Caco-2 (cell line): ENCODE measurements around the gene PSG6. TPM values are rescaled to one million over a fixed set of nuclear protein-coding genes. Genes with fewer than 3 reads are reported as not detected.
"Not testable (repeated sequence)": the region's sequence is repeated elsewhere in the genome, so short reads cannot be mapped to it uniquely, and the experiment has no call there.

Source experiments
- Bru-seq: library from RNA; stranded (reverse); fragments of 400-500 nt; gene quantifications from one replicate; lab custom pipeline; 2021; lab: Mats Ljungman, UMichigan
- BruChase-seq, 2 experiments: library from RNA; stranded (reverse); fragments of 400-500 nt; gene quantifications; one replicate each; lab custom pipeline; 2021; lab: Mats Ljungman, UMichigan
- BruUV-seq: library from RNA; stranded (reverse); fragments of 400-500 nt; replicated peaks from 2 replicates; lab custom pipeline; 2021; lab: Mats Ljungman, UMichigan
- CTCF ChIA-PET: fragments of 300-600 bp; sonication (Branson Sonifier 250); formaldehyde crosslinking; loops from one replicate; lab custom pipeline; 2022; ENCODE audit warnings: antibody characterized with exemption; lab: Charles Lee
- POLR2A ChIA-PET: fragments of 300-600 bp; sonication (Branson Sonifier 250); formaldehyde crosslinking; loops from one replicate; lab custom pipeline; 2022; ENCODE audit warnings: antibody characterized with exemption; lab: Charles Lee
- DNase-seq, 2 experiments: peaks; one replicate each; pipeline versions ENCODE4 v3.0.0 to v3.0.0-alpha.2; 2020 to 2022
- H3K27me3 ChIP-seq: replicated peaks from 2 replicates; pipeline ENCODE4 v1.6.0; 2011; ENCODE audit warnings: low read length; ENCODE audit not compliant: control insufficient read depth, insufficient read depth
- H3K36me3 ChIP-seq: 2 replicates; pipeline ENCODE4 v1.5.1; 2011; ENCODE audit warnings: low read length; ENCODE audit not compliant: control insufficient read depth, insufficient read depth
- H3K4me1 ChIP-seq: fragments of 250-450 bp; sonication (Bioruptor Pico); 2 replicates; pipeline ENCODE4 v1.5.1; 2020; ENCODE audit warnings: mild to moderate bottlenecking
- H3K4me3 ChIP-seq: 2 replicates; pipeline ENCODE4 v1.5.1; 2011; ENCODE audit warnings: low read depth, mild to moderate bottlenecking, control low read depth, low read length
- H3K9me3 ChIP-seq: fragments of 250-450 bp; sonication (Bioruptor Pico); 2 replicates; pipeline ENCODE4 v1.5.1; 2020; ENCODE audit warnings: mild to moderate bottlenecking, moderate library complexity
- H3K27ac Mint-ChIP-seq: one replicate; pipeline ENCODE4 v1.8.0; 2022; ENCODE audit warnings: mixed read lengths; ENCODE audit not compliant: unreplicated experiment
- H3K27me3 Mint-ChIP-seq: one replicate; pipeline ENCODE4 v1.8.0; 2022; ENCODE audit warnings: mixed read lengths; ENCODE audit not compliant: insufficient read depth, unreplicated experiment
- H3K36me3 Mint-ChIP-seq: one replicate; pipeline ENCODE4 v1.8.0; 2022; ENCODE audit warnings: mild to moderate bottlenecking, mixed read lengths; ENCODE audit not compliant: insufficient read depth, unreplicated experiment
- H3K4me1 Mint-ChIP-seq: one replicate; pipeline ENCODE4 v1.8.0; 2022; ENCODE audit warnings: low read depth, mixed read lengths; ENCODE audit not compliant: unreplicated experiment
- H3K4me3 Mint-ChIP-seq: one replicate; pipeline ENCODE4 v1.8.0; 2022; ENCODE audit warnings: mild to moderate bottlenecking, moderate library complexity, mixed read lengths; ENCODE audit not compliant: unreplicated experiment
- H3K9me3 Mint-ChIP-seq: one replicate; pipeline ENCODE4 v1.8.0; 2022; ENCODE audit warnings: mixed read lengths; ENCODE audit not compliant: unreplicated experiment
- CTCF ChIP-seq, 2 experiments: fragments of 200-600 bp in 1 of 2; IDR thresholded peaks; 1 replicate in 1 of 2; 2 replicates in 1 of 2; pipeline versions ENCODE4 v1.5.1 to v1.8.0; 2011 to 2022; ENCODE audit warnings: antibody characterized with exemption in 1 of 2, control low read depth in 1 of 2, inconsistent platforms in 1 of 2, low read depth in 1 of 2, low read length in 1 of 2, mild to moderate bottlenecking in 1 of 2, moderate library complexity in 1 of 2; ENCODE audit not compliant: insufficient read depth in 1 of 2, severe bottlenecking in 1 of 2, unreplicated experiment in 1 of 2
- intact Hi-C: fragments of 100-400 bp; cut with micrococcal nuclease; formaldehyde crosslinking; loops from one replicate; pipeline ENCODE4 v1.10.0; 2022; ENCODE audit not compliant: unreplicated experiment
- long read RNA-seq: library from polyadenylated mRNA; stranded (forward); transcript quantifications from one replicate; pipeline ENCODE4 v2.0.0, GENCODE V29; 2022
- total RNA-seq: library from RNA; stranded (reverse); gene quantifications from 2 replicates; pipeline ENCODE4 v1.2.3, GENCODE V29; 2022

PSG6 gene
- 0.18 TPM in 1 of 2 replicates, not detected in the other for total RNA-seq
- percentile 12 among the genes with signal in this experiment for Bru-seq, nascent RNA
- percentile 5 among the genes with signal in this experiment for BruChase-seq, experiment 1, labeled RNA remaining after a 2-hour chase
- BruChase-seq, experiment 2, labeled RNA remaining after a 6-hour chase: percentile 9 among the genes with signal in this experiment
- long read RNA-seq: 0 reads

DNA sequence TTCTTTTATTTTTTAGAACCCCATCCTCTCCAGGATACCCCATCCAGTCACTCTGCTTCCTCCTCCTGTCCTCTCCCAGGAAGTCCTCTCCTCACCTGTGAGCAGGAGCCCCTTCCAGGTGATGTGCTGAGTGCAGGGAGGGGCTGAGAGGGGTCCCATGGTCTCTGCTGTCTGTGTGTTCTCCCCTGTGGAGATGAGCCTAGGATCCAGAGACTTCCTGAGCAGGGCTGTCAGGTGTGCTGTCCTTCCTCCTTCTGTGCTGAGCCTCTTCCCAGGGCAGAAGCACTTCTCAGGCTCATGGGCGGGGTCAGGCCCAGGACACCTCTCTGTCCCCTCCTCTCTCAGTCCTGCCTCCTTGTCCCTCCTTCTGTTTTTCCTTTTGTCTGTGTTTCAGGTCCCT is at the start of gene PSG6:
Gene PSG6, minus strand, starts transcription at position 261 of the 400 bp plus-strand sequence. Its CDS starts 102 bp downstream, at position 159.
- intact Hi-C loops, H3K4me3 Mint-ChIP-seq, DNase-seq, H3K4me3 ChIP-seq, H3K27ac Mint-ChIP-seq, H3K9me3 ChIP-seq, H3K27me3 ChIP-seq, POLR2A ChIA-PET, H3K36me3 ChIP-seq, CTCF ChIA-PET, H3K4me1 Mint-ChIP-seq, H3K36me3 Mint-ChIP-seq, BruUV-seq, H3K27me3 Mint-ChIP-seq, H3K9me3 Mint-ChIP-seq, H3K4me1 ChIP-seq: not testable (repeated sequence)

GRCh38 chr19:42965176-42965575 is 47.5 kb upstream of the PSG6 start:
- no peak for DNase-seq

DNA sequence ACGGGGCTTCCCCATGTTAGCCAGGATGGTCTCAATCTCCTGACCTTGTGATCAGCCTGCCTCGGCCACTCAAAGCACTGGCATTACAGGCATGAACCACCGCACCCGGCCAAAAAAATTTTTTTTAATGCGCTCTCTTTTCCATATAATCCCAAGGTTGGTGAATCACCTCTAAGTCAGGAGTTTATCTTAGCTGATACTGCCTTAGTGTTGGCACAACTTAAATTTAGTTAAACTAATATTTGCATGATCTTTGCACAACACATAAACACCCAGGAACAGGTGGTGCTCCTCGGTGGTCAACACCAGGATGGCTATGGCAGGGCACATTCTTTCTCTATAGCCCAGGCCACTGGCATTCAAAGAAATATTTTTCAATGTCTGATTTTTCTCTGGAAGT is 43.4 kb upstream of the PSG6 start:
- H3K4me1 Mint-ChIP-seq: no peaks in the 10 kb centered on the region
- no peak overlapping the region for H3K27ac Mint-ChIP-seq
- Histone ChIP-seq H3K4me3 (no peak overlapping the region), H3K27me3 (no peaks in the 10 kb centered on the region), H3K36me3 (no peaks in the 10 kb centered on the region), H3K9me3 (no peaks in the 10 kb centered on the region), H3K4me1 (no peaks in the 10 kb centered on the region)
- no peak overlapping the region for H3K4me3 Mint-ChIP-seq
- no peaks in the 10 kb centered on the region for H3K36me3 Mint-ChIP-seq
- H3K27me3 Mint-ChIP-seq: peaks cover 2% of the 10 kb centered on the region
- ChIA-PET CTCF (no interaction called here), POLR2A (no interaction called here)
- DNase-seq: no peak
- no TSS peak for BruUV-seq
- no peak for TF ChIP-seq CTCF (IDR thresholded peaks at IDR 0.05; ENCODE audit: insufficient read depth in 1 of 2, low read depth in 1 of 2, low read length in 1 of 2, severe bottlenecking in 1 of 2, unreplicated experiment in 1 of 2)
- peaks cover 10% of the 10 kb centered on the region for H3K9me3 Mint-ChIP-seq
- intact Hi-C loops: no loop called here

More at GRCh38 chr19:42965176-42965575, 47.5 kb upstream of the PSG6 start:
- Mint-ChIP-seq H3K4me3 (no peak overlapping the region), H3K4me1 (no peaks in the 10 kb centered on the region), H3K36me3 (no peaks in the 10 kb centered on the region), H3K27me3 (peaks cover 2% of the 10 kb centered on the region), H3K9me3 (no peaks in the 10 kb centered on the region), H3K27ac (no peak overlapping the region)
- H3K4me1 ChIP-seq: no peaks in the 10 kb centered on the region
- intact Hi-C loops: no loop called here
- ChIA-PET POLR2A (no interaction called here), CTCF (no interaction called here)
- no peaks in the 10 kb centered on the region for H3K9me3 ChIP-seq
- no TSS peak for BruUV-seq
- no peak overlapping the region for H3K4me3 ChIP-seq
- H3K36me3 ChIP-seq: no peaks in the 10 kb centered on the region
- TF ChIP-seq CTCF (IDR thresholded peaks at IDR 0.05; ENCODE audit: insufficient read depth in 1 of 2, low read depth in 1 of 2, low read length in 1 of 2, severe bottlenecking in 1 of 2, unreplicated experiment in 1 of 2): no peak
- H3K27me3 ChIP-seq: no peaks in the 10 kb centered on the region

- H3K27ac Mint-ChIP-seq, BruUV-seq, H3K36me3 Mint-ChIP-seq, H3K27me3 Mint-ChIP-seq, H3K27me3 ChIP-seq, H3K36me3 ChIP-seq, H3K4me1 ChIP-seq, H3K4me3 Mint-ChIP-seq, CTCF ChIA-PET, POLR2A ChIA-PET, DNase-seq, H3K4me3 ChIP-seq, intact Hi-C loops, H3K4me1 Mint-ChIP-seq, H3K9me3 ChIP-seq: not testable (repeated sequence)
- H3K9me3 Mint-ChIP-seq: peaks cover 11% of the 10 kb centered on the region
Measured at GRCh38 chr19:42952126-42952525, 34.4 kb upstream of the PSG6 start.

DNA sequence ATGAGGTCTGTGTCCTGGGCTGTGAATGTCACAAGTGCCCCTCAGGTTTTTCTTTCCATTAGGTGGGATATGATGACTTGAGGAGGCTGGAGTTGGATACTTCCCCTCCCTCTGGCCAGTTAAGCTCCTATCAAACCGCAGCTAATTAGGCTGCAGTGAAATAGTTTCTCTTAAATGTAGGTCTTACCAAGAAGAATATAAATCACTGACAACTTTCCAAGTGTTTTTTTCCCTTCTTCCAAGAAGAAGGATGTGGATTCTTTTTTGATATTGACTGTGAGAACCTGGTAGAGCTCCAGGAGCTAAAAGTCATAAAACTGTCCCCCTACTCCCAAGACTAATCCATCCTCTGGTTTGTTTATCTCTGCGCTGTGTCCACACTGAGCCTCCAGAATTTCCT is 33.8 kb upstream of the PSG6 start:
- CTCF ChIA-PET, H3K27ac Mint-ChIP-seq, H3K4me3 ChIP-seq, H3K36me3 Mint-ChIP-seq, H3K4me1 ChIP-seq, intact Hi-C loops, BruUV-seq, H3K27me3 ChIP-seq, H3K4me3 Mint-ChIP-seq, H3K27me3 Mint-ChIP-seq, H3K36me3 ChIP-seq, H3K9me3 ChIP-seq, DNase-seq, H3K4me1 Mint-ChIP-seq, POLR2A ChIA-PET: not testable (repeated sequence)
- peaks cover 11% of the 10 kb centered on the region for H3K9me3 Mint-ChIP-seq
